ENCODE measurements around the gene IL17B. TPM values are rescaled to one million over a fixed set of nuclear protein-coding genes. Genes with fewer than 3 reads are reported as not detected.

Gene IL17B
- total RNA-seq, 1 experiment from 2014 or later, result not detected

DNA sequence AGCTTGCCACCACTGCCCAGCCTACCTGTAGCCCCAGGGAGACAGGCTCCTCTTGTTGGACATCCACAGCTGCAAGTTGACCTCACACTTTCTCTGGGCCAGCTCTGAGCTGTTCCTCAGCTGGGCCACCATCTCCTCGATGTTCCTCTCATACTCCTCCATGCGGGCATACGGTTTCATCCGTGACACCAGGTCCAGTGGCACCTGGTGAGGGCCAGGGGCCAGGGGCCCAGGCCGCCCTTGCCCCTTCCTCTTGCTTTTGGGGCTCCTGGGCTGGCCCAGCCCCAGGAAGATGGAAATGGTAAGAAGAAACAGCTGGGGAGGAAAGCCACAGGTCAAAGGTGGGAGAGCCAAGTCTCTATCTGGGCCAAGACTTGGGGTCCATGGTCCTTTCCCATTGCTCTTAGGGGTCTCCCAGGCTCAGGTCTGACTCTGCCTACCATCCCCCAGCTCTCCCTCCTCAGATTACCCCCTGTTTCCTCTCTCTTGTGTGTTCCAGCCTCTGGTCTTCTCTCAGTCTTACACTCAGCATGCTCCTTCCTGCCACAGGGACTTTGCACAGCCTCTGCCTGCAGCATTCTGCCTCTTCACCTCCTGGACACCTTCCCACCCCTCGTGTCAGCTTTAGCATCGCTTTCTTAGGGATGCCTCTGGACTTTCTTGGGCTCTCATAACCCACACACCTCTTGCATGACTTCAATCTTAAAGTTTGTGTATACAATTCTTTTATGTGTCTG, 2.2 kb downstream of the IL17B start:
- H4K20me1 ChIP-seq (ENCODE audit: insufficient read depth), result no peaks in the 10 kb centered on the region
- intact Hi-C loops (cut with micrococcal nuclease; ENCODE audit: unreplicated experiment), result no loop called here
- H3F3A ChIP-seq (ENCODE audit: insufficient read depth, low read depth), result no peaks in the 10 kb centered on the region
- no peak for DNase-seq
- no peaks in the 10 kb centered on the region for H3K36me3 ChIP-seq (ENCODE audit: low read depth)
- H3K4me3 ChIP-seq, result no peak overlapping the region
- CTCF ChIA-PET, result interaction anchor here (0.6 to 0.7 kb wide), 4 partner anchors 55 to 196 kb away, joined by 3 to 5 read pairs (median 3); no protein-coding TSS in a partner anchor
- H3K4me2 ChIP-seq, result no peak overlapping the region
- BruUV-seq (replicated peaks), result no TSS peak
- H3K9me2 ChIP-seq (ENCODE audit: insufficient read depth), result no peaks in the 10 kb centered on the region
- no peaks in the 10 kb centered on the region for H3K79me2 ChIP-seq (ENCODE audit: low read depth)
- no peaks in the 10 kb centered on the region for H3K9me3 ChIP-seq (ENCODE audit: insufficient read depth, low read depth)
- H2AFZ ChIP-seq, result no peak overlapping the region
- TF ChIP-seq, protein P1, sequence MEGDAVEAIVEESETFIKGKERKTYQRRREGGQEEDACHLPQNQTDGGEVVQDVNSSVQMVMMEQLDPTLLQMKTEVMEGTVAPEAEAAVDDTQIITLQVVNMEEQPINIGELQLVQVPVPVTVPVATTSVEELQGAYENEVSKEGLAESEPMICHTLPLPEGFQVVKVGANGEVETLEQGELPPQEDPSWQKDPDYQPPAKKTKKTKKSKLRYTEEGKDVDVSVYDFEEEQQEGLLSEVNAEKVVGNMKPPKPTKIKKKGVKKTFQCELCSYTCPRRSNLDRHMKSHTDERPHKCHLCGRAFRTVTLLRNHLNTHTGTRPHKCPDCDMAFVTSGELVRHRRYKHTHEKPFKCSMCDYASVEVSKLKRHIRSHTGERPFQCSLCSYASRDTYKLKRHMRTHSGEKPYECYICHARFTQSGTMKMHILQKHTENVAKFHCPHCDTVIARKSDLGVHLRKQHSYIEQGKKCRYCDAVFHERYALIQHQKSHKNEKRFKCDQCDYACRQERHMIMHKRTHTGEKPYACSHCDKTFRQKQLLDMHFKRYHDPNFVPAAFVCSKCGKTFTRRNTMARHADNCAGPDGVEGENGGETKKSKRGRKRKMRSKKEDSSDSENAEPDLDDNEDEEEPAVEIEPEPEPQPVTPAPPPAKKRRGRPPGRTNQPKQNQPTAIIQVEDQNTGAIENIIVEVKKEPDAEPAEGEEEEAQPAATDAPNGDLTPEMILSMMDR (conservative IDR thresholded peaks at IDR 0.05), result no peak
- no peak for TF ChIP-seq EZH2 (IDR thresholded peaks at IDR 0.05; ENCODE audit: low read depth)
- POLR2A ChIA-PET (ENCODE audit: unreplicated experiment), result no interaction called here
- no peaks in the 10 kb centered on the region for H3K27me3 ChIP-seq (ENCODE audit: insufficient read depth, low read depth)
- no peaks in the 10 kb centered on the region for H3K4me1 ChIP-seq (replicated peaks; ENCODE audit: insufficient read depth)
- no peak overlapping the region for H3K27ac ChIP-seq

DNA sequence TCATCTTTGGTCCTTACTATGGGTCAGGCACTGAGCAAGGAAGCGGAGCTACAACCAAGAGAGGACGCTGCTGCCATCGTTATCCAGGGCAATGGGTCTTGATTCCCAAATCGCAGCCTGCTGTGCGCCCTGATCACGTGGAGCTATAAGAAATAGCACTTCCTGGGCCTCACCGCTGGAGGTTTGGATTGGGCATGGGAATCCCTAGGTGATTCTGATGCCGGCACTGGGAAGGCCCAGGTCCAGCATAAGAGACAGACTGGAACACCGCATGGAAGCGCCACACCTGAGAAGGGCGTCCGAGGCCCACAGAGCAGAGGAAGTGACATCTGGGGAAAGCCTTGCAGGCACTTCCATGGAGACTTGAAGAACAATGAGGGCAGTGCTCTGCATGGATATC, 3.0 kb downstream of the IL17B start:
- no peaks in the 10 kb centered on the region for H3K4me1 ChIP-seq (replicated peaks; ENCODE audit: insufficient read depth)
- H3K79me2 ChIP-seq (ENCODE audit: low read depth), result no peaks in the 10 kb centered on the region
- no peaks in the 10 kb centered on the region for H4K20me1 ChIP-seq (ENCODE audit: insufficient read depth)
- BruUV-seq (replicated peaks), result no TSS peak
- H3K4me2 ChIP-seq, result no peak overlapping the region
- H3K9me3 ChIP-seq (ENCODE audit: insufficient read depth, low read depth), result no peaks in the 10 kb centered on the region
- H3F3A ChIP-seq (ENCODE audit: insufficient read depth, low read depth), result no peaks in the 10 kb centered on the region
- no peak overlapping the region for H2AFZ ChIP-seq
- TF ChIP-seq, protein P1 (conservative IDR thresholded peaks at IDR 0.05), result no peak
- no peak for TF ChIP-seq EZH2 (IDR thresholded peaks at IDR 0.05; ENCODE audit: low read depth)
- intact Hi-C loops (cut with micrococcal nuclease; ENCODE audit: unreplicated experiment), result no loop called here
- H3K4me3 ChIP-seq, result no peak overlapping the region
- CTCF ChIA-PET, result no interaction called here
- H3K9me2 ChIP-seq (ENCODE audit: insufficient read depth), result no peaks in the 10 kb centered on the region
- H3K36me3 ChIP-seq (ENCODE audit: low read depth), result no peaks in the 10 kb centered on the region
- no peaks in the 10 kb centered on the region for H3K27me3 ChIP-seq (ENCODE audit: insufficient read depth, low read depth)
- DNase-seq, result no peak
- no peak overlapping the region for H3K27ac ChIP-seq
- POLR2A ChIA-PET (ENCODE audit: unreplicated experiment), result no interaction called here

DNA sequence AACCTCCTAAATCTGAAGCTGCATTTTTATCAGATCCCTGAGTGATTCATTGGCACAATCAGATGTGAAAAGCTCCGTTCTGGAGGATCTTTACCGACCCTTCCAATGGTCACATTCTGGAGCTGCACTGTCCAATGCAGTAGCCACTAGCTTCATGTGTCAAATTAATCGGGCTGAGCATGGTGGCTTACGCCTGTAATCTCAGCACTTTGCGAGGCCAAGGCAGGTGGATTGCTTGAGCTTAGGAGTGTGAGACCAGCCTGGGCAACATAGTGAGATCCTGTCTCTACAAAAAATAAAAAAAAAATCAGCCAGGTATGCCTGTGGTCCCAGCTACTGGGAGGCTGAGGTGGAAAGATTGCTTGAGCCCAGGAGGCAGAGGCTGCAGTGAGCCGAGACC, 3.7 kb downstream of the IL17B start:
- no peaks in the 10 kb centered on the region for H3K79me2 ChIP-seq (ENCODE audit: low read depth)
- POLR2A ChIA-PET (ENCODE audit: unreplicated experiment), result interaction anchor here (0.7 kb wide), 1 partner anchor 446 kb away, joined by 9 read pairs; no protein-coding TSS in a partner anchor
- CTCF ChIA-PET, result interaction anchor here (0.7 kb wide), 1 partner anchor 54 kb away, joined by 3 read pairs; no protein-coding TSS in a partner anchor

More for the DNA sequence above, 3.7 kb downstream of the IL17B start:
- no peaks in the 10 kb centered on the region for H3K9me3 ChIP-seq (ENCODE audit: insufficient read depth, low read depth)
- no peaks in the 10 kb centered on the region for H3K4me1 ChIP-seq (replicated peaks; ENCODE audit: insufficient read depth)
- no peak overlapping the region for H3K4me2 ChIP-seq
- no peak for DNase-seq
- no peaks in the 10 kb centered on the region for H4K20me1 ChIP-seq (ENCODE audit: insufficient read depth)
- BruUV-seq (replicated peaks), result no TSS peak
- no peaks in the 10 kb centered on the region for H3K36me3 ChIP-seq (ENCODE audit: low read depth)
- no peaks in the 10 kb centered on the region for H3K27me3 ChIP-seq (ENCODE audit: insufficient read depth, low read depth)
- TF ChIP-seq EZH2 (IDR thresholded peaks at IDR 0.05; ENCODE audit: low read depth), result no peak
- TF ChIP-seq, protein P1 (conservative IDR thresholded peaks at IDR 0.05), result no peak
- H2AFZ ChIP-seq, result no peak overlapping the region
- intact Hi-C loops (cut with micrococcal nuclease; ENCODE audit: unreplicated experiment), result no loop called here
- H3K9me2 ChIP-seq (ENCODE audit: insufficient read depth), result no peaks in the 10 kb centered on the region
- H3K27ac ChIP-seq, result no peak overlapping the region
- H3K4me3 ChIP-seq, result no peak overlapping the region
- no peaks in the 10 kb centered on the region for H3F3A ChIP-seq (ENCODE audit: insufficient read depth, low read depth)
